ENCODE measurements around the gene CCDC18.

DNA sequence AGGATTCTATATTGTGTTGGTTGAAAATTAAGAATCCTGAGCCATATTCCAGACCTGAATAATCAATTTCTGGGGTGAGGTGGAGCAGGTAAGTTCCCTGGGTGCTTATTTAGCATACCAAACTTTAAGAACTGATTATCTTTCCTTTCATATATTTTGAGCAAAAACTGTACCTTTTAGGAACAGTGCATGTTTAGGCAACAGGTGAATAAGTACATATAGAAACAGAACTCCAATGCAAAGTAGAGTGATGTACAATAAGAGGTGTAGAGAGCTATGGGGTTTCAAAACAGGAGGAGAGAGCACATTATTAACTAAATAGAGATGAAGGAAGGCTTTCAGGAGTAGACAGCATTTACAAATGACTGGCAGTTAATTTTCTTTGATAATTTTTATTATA, 29.1 kb upstream of the CCDC18 start:
- TF ChIP-seq, protein P1, sequence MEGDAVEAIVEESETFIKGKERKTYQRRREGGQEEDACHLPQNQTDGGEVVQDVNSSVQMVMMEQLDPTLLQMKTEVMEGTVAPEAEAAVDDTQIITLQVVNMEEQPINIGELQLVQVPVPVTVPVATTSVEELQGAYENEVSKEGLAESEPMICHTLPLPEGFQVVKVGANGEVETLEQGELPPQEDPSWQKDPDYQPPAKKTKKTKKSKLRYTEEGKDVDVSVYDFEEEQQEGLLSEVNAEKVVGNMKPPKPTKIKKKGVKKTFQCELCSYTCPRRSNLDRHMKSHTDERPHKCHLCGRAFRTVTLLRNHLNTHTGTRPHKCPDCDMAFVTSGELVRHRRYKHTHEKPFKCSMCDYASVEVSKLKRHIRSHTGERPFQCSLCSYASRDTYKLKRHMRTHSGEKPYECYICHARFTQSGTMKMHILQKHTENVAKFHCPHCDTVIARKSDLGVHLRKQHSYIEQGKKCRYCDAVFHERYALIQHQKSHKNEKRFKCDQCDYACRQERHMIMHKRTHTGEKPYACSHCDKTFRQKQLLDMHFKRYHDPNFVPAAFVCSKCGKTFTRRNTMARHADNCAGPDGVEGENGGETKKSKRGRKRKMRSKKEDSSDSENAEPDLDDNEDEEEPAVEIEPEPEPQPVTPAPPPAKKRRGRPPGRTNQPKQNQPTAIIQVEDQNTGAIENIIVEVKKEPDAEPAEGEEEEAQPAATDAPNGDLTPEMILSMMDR (IDR thresholded peaks at IDR 0.05), result no peak
- TF ChIP-seq ZFX (IDR thresholded peaks at IDR 0.05; ENCODE audit: borderline replicate concordance), result no peak
